ENCODE data around the gene FBLN1. TPM values are rescaled to one million over a fixed set of nuclear protein-coding genes. Genes with fewer than 3 reads are reported as not detected.
A peak's percentile ranks its signal among the peaks of the same experiment; 100 is the strongest.

Gene FBLN1
- total and polyA plus RNA-seq, 8 donors, result 38.8 to 416 (median 114) TPM

- Histone ChIP-seq H3K27ac (no peak overlapping the region), H3K9me3 (no peaks in the 10 kb centered on the region), H3K36me3 (no peaks in the 10 kb centered on the region), H3K27me3 (no peaks in the 10 kb centered on the region), H3K4me3 (no peak overlapping the region), H3K4me1 (peaks cover 0 to 15% (median 0%) of the 10 kb centered on the region in 4 donors)
- TF ChIP-seq POLR2A (IDR thresholded peaks at IDR 0.05) (no peak), EP300 (IDR thresholded peaks at IDR 0.05) (no peak), CTCF (IDR thresholded peaks at IDR 0.05) (no peak), POLR2AphosphoS5 (IDR thresholded peaks at IDR 0.05) (no peak)
- 76 to 82% (median 77%) methylated on average over 8 of the region's 8 CpGs for WGBS, 5 donors
- DNase-seq, result no peak
- intact Hi-C loops (cut with DNase I; ENCODE audit: low total_unique reads), result no loop called here
Observed at GRCh38 chr22:45608763-45609180, 106.1 kb downstream of the FBLN1 start.

- H3K9me3 ChIP-seq, result no peaks in the 10 kb centered on the region
- no peak for TF ChIP-seq EP300 (IDR thresholded peaks at IDR 0.05)
- TF ChIP-seq POLR2A (IDR thresholded peaks at IDR 0.05), result no peak
- TF ChIP-seq CTCF (IDR thresholded peaks at IDR 0.05), result no peak
- TF ChIP-seq POLR2AphosphoS5 (IDR thresholded peaks at IDR 0.05), result no peak
- DNase-seq, result peak in 1 of 2 donors; percentile 63
- WGBS, 5 donors, result 49 to 78% (median 60%) methylated on average over 15 of the region's 15 CpGs
- no peaks in the 10 kb centered on the region for H3K27me3 ChIP-seq
- H3K36me3 ChIP-seq, result no peaks in the 10 kb centered on the region
- H3K27ac ChIP-seq, result peak overlapping the region in 3 of 5 donors; percentile 26 to 37 (median 32)
- H3K4me1 ChIP-seq, result no peaks in the 10 kb centered on the region
- intact Hi-C loops (cut with DNase I; ENCODE audit: low total_unique reads), result loop anchor here (10.0 kb wide), 1 partner anchor 1982 kb away; no protein-coding TSS in a partner anchor
- no peak overlapping the region for H3K4me3 ChIP-seq
Observed at GRCh38 chr22:45612451-45612901, 109.8 kb downstream of the FBLN1 start.

GRCh38 chr22:45612940-45613339 is 110.3 kb downstream of the FBLN1 start:
- Histone ChIP-seq H3K27me3 (no peaks in the 10 kb centered on the region), H3K4me1 (no peaks in the 10 kb centered on the region), H3K36me3 (no peaks in the 10 kb centered on the region), H3K27ac (peak overlapping the region in 3 of 5 donors; percentile 26 to 37 (median 32)), H3K4me3 (no peak overlapping the region), H3K9me3 (no peaks in the 10 kb centered on the region)
- intact Hi-C loops (cut with DNase I; ENCODE audit: low total_unique reads), result loop anchor here (10.0 kb wide), 1 partner anchor 1982 kb away; no protein-coding TSS in a partner anchor
- 56 to 81% (median 79%) methylated on average over 10 to 15 of the region's 15 CpGs for WGBS, 5 donors
- no peak for DNase-seq
- no peak for TF ChIP-seq POLR2AphosphoS5 (IDR thresholded peaks at IDR 0.05)
- no peak for TF ChIP-seq CTCF (IDR thresholded peaks at IDR 0.05)
- no peak for TF ChIP-seq POLR2A (IDR thresholded peaks at IDR 0.05)
- TF ChIP-seq EP300 (IDR thresholded peaks at IDR 0.05), result no peak

GRCh38 chr22:45615364-45615763 is 112.7 kb downstream of the FBLN1 start:
- H3K4me1 ChIP-seq, result no peaks in the 10 kb centered on the region
- intact Hi-C loops (cut with DNase I; ENCODE audit: low total_unique reads), result loop anchor here (10.0 kb wide), 1 partner anchor 1979 kb away; no protein-coding TSS in a partner anchor
- no peaks in the 10 kb centered on the region for H3K36me3 ChIP-seq
- no peak overlapping the region for H3K27ac ChIP-seq
- DNase-seq, result no peak
- H3K9me3 ChIP-seq, result peaks cover 0 to 8% (median 3%) of the 10 kb centered on the region in 4 donors
- TF ChIP-seq POLR2AphosphoS5 (IDR thresholded peaks at IDR 0.05) (no peak), CTCF (IDR thresholded peaks at IDR 0.05) (no peak), POLR2A (IDR thresholded peaks at IDR 0.05) (no peak), EP300 (IDR thresholded peaks at IDR 0.05) (no peak)
- H3K27me3 ChIP-seq, result no peaks in the 10 kb centered on the region
- WGBS, 5 donors, result 58 to 78% (median 66%) methylated on average over 3 of the region's 3 CpGs
- no peak overlapping the region for H3K4me3 ChIP-seq

Data from stomach (tissue), 9 donors.